Skeletal muscle tissue (tissue), 4 donors: ENCODE data around the gene MTARC2. TPM values are rescaled to one million over a fixed set of nuclear protein-coding genes. Genes with fewer than 3 reads are reported as not detected.

Experiments
- H3K27ac ChIP-seq: one replicate; pipeline ENCODE4 v1.7.0; 2013; ENCODE audit warnings: mild to moderate bottlenecking, low read depth, low read length, inconsistent platforms
- H3K27me3 ChIP-seq, 3 donors: one replicate each; pipeline ENCODE4 v1.7.0; 2013; ENCODE audit warnings: low read length in 3 of 3; ENCODE audit not compliant: control insufficient read depth in 3 of 3, insufficient read depth in 3 of 3
- H3K36me3 ChIP-seq, 3 donors: one replicate each; pipeline ENCODE4 v1.7.0; 2013; ENCODE audit warnings: low read length in 3 of 3; ENCODE audit not compliant: control insufficient read depth in 3 of 3, insufficient read depth in 3 of 3
- H3K4me1 ChIP-seq, 3 donors: one replicate each; pipeline ENCODE4 v1.7.0; 2013; ENCODE audit warnings: low read length in 3 of 3, mild to moderate bottlenecking in 3 of 3; ENCODE audit not compliant: control insufficient read depth in 3 of 3, insufficient read depth in 3 of 3
- H3K4me3 ChIP-seq, 3 donors: one replicate each; pipeline ENCODE4 v1.7.0; 2013; ENCODE audit warnings: low read length in 3 of 3
- H3K9ac ChIP-seq, 3 donors: one replicate each; pipeline ENCODE4 v1.7.0; 2013; ENCODE audit warnings: low read length in 3 of 3, mild to moderate bottlenecking in 3 of 3, moderate library complexity in 2 of 3, low read depth in 1 of 3
- H3K9me3 ChIP-seq, 3 donors: one replicate each; pipeline ENCODE4 v1.7.0; 2013; ENCODE audit warnings: low read length in 3 of 3; ENCODE audit not compliant: control insufficient read depth in 3 of 3
- total RNA-seq: library from RNA; depleted of rRNA; stranded (reverse); fragments of >200 nt; gene quantifications from one replicate; pipeline ENCODE4 v1.2.3, GENCODE V29; 2014
- donor health status: Osteomylitis.

MTARC2 gene
- 10.4 TPM for total RNA-seq

- H3K4me3 ChIP-seq = peak within 1 kb of the TSS; percentile 88 to 94 (median 92)
- peaks cover 0 to under 1% (median 0%) of the 10 kb centered on the region in 3 donors for H3K27me3 ChIP-seq
- H3K27ac ChIP-seq = peak within 1 kb of the TSS; percentile 82
- H3K36me3 ChIP-seq = no peaks in the 10 kb centered on the region
- H3K9ac ChIP-seq = peak within 1 kb of the TSS; percentile 92 to 96 (median 95)
- H3K4me1 ChIP-seq = peaks cover 35 to 47% (median 39%) of the 10 kb centered on the region in 3 donors
- no peaks in the 10 kb centered on the region for H3K9me3 ChIP-seq
These were observed at the start of gene MTARC2 for GRCh38 chr1:220748089-220748934. Gene MTARC2 (plus strand): TSS chr1:220748322. CDS start chr1:220748532, 210 bp downstream.

GRCh38 chr1:220698607-220699016, 49.5 kb upstream of the MTARC2 start:
- peaks cover 0 to 24% (median 22%) of the 10 kb centered on the region in 3 donors for H3K4me1 ChIP-seq

GRCh38 chr1:220699044-220699443, 49.1 kb upstream of the MTARC2 start:
- Histone ChIP-seq H3K36me3 (peaks cover 3 to 7% (median 3%) of the 10 kb centered on the region in 3 donors), H3K4me3 (no peak overlapping the region), H3K9me3 (no peaks in the 10 kb centered on the region), H3K4me1 (peaks cover 0 to 25% (median 24%) of the 10 kb centered on the region in 3 donors), H3K27ac (no peak overlapping the region), H3K27me3 (no peaks in the 10 kb centered on the region), H3K9ac (no peak overlapping the region)

More at GRCh38 chr1:220698607-220699016, 49.5 kb upstream of the MTARC2 start:
- H3K4me3 ChIP-seq = no peak overlapping the region
- no peaks in the 10 kb centered on the region for H3K9me3 ChIP-seq
- H3K27ac ChIP-seq = no peak overlapping the region
- H3K27me3 ChIP-seq = no peaks in the 10 kb centered on the region
- no peak overlapping the region for H3K9ac ChIP-seq
- peaks cover 3 to 7% (median 3%) of the 10 kb centered on the region in 3 donors for H3K36me3 ChIP-seq

GRCh38 chr1:220700556-220701179, 47.5 kb upstream of the MTARC2 start:
- Histone ChIP-seq H3K27ac (peak overlapping the region; percentile 13), H3K9me3 (no peaks in the 10 kb centered on the region), H3K9ac (no peak overlapping the region), H3K36me3 (peaks cover 3 to 7% (median 3%) of the 10 kb centered on the region in 3 donors), H3K4me1 (peaks cover 0 to 25% (median 24%) of the 10 kb centered on the region in 3 donors), H3K4me3 (no peak overlapping the region), H3K27me3 (no peaks in the 10 kb centered on the region)

GRCh38 chr1:220701974-220702373, 46.1 kb upstream of the MTARC2 start:
- no peak overlapping the region for H3K9ac ChIP-seq
- H3K36me3 ChIP-seq = peaks cover under 1 to 3% (median 3%) of the 10 kb centered on the region in 3 donors
- peaks cover 0 to 25% (median 24%) of the 10 kb centered on the region in 3 donors for H3K4me1 ChIP-seq
- no peaks in the 10 kb centered on the region for H3K9me3 ChIP-seq
- H3K27ac ChIP-seq = no peak overlapping the region
- no peak overlapping the region for H3K4me3 ChIP-seq
- H3K27me3 ChIP-seq = no peaks in the 10 kb centered on the region

GRCh38 chr1:220702733-220703270, 45.3 kb upstream of the MTARC2 start:
- no peak overlapping the region for H3K27ac ChIP-seq
- peak overlapping the region in 2 of 3 donors; percentile 9 to 45 for H3K9ac ChIP-seq
- no peaks in the 10 kb centered on the region for H3K9me3 ChIP-seq
- H3K4me1 ChIP-seq = peaks cover 0 to 25% (median 24%) of the 10 kb centered on the region in 3 donors
- H3K27me3 ChIP-seq = no peaks in the 10 kb centered on the region
- peaks cover 0 to under 1% (median under 1%) of the 10 kb centered on the region in 3 donors for H3K36me3 ChIP-seq
- no peak overlapping the region for H3K4me3 ChIP-seq

GRCh38 chr1:220703305-220703704, 44.8 kb upstream of the MTARC2 start:
- Histone ChIP-seq H3K27ac (no peak overlapping the region), H3K9ac (peak overlapping the region in 2 of 3 donors; percentile 9 to 45), H3K27me3 (no peaks in the 10 kb centered on the region), H3K4me3 (no peak overlapping the region), H3K4me1 (peaks cover 0 to 25% (median 24%) of the 10 kb centered on the region in 3 donors), H3K36me3 (no peaks in the 10 kb centered on the region), H3K9me3 (no peaks in the 10 kb centered on the region)

- Histone ChIP-seq H3K9me3 (no peaks in the 10 kb centered on the region), H3K4me1 (peaks cover 0 to 20% (median 17%) of the 10 kb centered on the region in 3 donors)
These were observed 42.3 kb upstream of the MTARC2 start for GRCh38 chr1:220705782-220706181.

GRCh38 chr1:220706480-220706879, 41.6 kb upstream of the MTARC2 start:
- H3K4me1 ChIP-seq = peaks cover 0 to 18% (median 16%) of the 10 kb centered on the region in 3 donors

More at GRCh38 chr1:220705782-220706181, 42.3 kb upstream of the MTARC2 start:
- Histone ChIP-seq H3K27ac (no peak overlapping the region), H3K36me3 (no peaks in the 10 kb centered on the region), H3K9ac (no peak overlapping the region), H3K4me3 (no peak overlapping the region), H3K27me3 (no peaks in the 10 kb centered on the region)

More at GRCh38 chr1:220706480-220706879, 41.6 kb upstream of the MTARC2 start:
- no peak overlapping the region for H3K27ac ChIP-seq
- no peaks in the 10 kb centered on the region for H3K9me3 ChIP-seq
- H3K4me3 ChIP-seq = no peak overlapping the region
- no peaks in the 10 kb centered on the region for H3K36me3 ChIP-seq
- no peak overlapping the region for H3K9ac ChIP-seq
- H3K27me3 ChIP-seq = no peaks in the 10 kb centered on the region
